NCI-H1694 (cell line): ENCODE data around the gene ITPRIPL2.
A peak's percentile ranks its signal among the peaks of the same experiment; 100 is the strongest.

ENCODE experiments used
- DNase-seq: peaks from one replicate; lab custom pipeline; 2025; lab: John Stamatoyannopoulos, UW

The ITPRIPL2 gene

DNA sequence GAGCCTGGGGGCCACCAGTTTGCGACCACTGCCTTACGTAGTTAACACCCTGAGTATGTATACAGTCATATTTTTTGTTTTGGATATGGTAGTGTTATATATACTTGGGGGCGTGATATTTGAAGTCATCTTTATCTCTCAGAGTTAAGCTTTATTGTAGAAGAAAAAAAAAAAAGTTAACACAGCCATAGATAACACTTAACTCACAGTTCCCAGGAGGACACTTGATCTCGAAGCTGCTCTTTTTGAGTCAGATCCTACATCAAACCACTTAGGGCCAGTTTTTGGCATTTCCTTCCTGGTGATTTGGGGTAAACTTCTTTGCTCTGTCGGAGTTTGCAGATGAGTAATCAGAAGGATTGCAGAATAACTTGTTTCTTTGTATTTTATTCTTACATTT, 5.8 kb downstream of the ITPRIPL2 start:
- no peak for DNase-seq

DNA sequence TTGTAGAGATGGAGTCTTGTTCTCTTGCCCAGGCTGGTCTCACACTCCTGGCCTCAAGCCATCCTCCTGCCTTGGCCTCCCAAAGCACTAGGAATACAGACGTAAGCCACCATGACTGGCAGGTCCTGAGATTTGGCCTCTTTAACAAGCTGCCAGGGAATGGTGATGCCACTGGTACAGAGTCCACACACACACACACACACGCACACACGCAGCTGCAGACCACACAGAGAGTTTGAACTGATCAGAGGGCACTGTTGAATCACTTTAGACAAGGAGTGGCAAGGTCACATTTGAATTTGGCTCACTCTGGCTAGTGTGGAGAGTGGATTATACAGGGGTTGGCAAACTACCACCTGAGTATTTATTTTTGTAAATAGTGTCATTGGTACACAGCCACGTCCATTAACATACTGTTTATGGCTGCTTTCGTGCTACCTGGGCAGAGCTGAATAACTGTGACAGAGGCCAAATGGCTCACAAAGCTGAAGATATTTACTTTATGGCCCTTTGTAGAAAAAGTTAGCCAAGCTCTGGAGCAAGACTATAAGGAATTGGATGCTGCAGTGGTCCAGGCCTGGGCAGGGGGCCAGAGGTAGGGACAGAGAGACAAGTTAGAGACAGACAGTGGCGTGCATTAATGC, 9.9 kb downstream of the ITPRIPL2 start:
- no peak for DNase-seq

- no peak for DNase-seq
These were observed 12.5 kb downstream of the ITPRIPL2 start for GRCh38 chr16:19126300-19126699.

- DNase-seq, result no peak
These were observed 13.4 kb downstream of the ITPRIPL2 start for GRCh38 chr16:19127205-19127604.

- DNase-seq, result no peak
These were observed 13.9 kb downstream of the ITPRIPL2 start for GRCh38 chr16:19127674-19128131.

GRCh38 chr16:19128454-19129200, 14.9 kb downstream of the ITPRIPL2 start:
- DNase-seq, result no peak

DNA sequence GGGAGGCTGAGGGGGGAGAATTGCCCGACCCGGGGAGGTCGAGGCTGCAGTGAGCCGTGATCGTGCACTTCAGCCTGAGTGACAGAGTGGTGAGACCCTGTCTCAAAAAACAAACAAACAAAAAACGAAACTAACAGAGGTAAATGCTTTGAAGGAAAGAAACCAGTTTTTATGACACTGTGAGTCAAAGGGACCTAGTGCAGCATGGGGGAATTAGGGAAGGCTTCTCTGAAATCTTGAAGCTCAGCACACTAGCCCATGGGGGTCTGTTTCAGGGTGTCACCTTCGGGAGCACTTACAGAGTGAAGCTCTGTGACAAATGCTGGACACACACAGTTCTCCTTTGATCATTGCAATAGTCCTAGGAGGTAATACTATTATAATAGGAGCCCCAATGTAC, 16.6 kb downstream of the ITPRIPL2 start:
- no peak for DNase-seq

DNA sequence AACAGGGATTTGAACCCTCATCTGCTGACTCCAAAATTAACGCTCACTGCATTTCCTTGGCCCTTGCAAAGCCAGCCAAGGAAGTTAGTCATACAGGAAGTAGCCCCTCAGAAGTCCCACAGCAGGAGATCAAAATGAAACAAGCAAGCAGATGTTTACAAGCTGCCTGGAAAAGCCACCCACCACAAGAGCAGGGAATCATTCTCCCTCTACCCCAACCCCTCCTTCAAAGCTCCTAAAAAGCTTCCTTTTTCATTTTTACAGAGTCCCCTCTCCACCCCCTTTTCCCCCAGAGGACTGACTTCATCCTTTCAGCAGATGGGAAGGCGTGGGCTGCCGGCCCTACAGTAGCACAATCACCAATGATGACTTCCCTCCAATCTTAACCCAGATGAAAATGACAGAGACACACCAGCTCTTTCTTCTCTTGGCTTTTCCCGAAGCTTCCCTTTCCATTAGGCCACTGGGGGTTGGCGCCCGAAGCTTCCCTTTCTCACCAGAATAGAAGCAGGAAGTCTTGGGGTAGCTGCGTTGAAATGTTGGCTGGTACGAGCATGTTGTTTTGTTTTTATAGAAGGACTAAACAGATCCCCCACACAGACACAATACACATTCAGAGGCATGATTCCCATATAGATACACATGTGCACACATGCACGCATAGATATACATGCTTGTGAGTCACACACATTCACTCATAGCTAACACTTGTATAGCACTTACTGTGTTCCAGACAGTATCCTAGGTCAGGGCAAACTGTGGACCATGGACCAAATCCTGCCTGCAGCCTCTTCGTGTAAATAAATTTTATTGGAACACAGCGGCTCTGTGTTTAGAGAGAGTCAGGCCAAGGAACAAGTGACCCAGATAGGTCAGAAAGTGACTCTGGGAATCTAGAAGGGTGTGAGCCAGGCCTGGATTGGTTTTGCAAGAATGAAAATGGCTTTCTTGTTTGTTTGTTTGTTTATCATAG, 17.4 kb downstream of the ITPRIPL2 start:
- DNase-seq, result peak; percentile 55

DNA sequence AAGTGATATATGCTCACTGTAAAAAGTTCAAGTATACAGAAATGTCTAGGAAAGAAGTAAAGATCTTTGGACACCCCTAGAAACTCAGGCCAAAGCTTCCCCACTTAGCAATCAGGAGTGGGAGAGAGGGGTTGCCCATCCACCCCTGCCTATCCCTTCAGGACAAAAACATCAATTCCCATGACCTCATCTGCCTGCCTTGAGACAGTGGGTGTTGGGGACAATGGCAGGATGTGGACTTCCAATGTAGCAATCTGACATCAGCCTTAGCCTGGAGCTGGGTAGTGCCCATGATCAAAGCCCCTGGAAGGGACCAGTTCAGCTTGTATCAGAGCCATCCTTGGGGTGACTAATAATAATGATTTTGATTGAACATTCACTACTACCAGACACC, 18.1 kb downstream of the ITPRIPL2 start:
- no peak for DNase-seq

DNA sequence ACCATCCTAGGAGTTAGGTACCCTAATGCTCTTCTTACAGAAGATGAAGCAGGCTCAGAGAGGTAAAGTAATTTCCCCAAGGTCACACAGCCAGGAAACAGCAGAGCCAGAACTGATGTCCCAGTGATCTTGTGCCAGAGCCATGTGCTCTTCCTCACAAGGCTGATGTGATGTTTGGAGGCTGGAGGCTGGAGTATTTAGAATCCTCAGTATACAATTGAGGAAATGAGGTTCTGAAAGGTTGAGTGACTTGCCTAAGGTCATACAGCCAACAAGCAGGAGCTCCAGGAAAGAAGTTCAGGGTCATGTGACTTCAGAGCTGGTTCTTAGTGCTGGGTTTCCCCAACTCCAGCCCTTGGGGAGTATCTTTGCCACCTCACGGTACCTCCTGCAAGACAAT, 18.5 kb downstream of the ITPRIPL2 start:
- DNase-seq, result no peak

DNA sequence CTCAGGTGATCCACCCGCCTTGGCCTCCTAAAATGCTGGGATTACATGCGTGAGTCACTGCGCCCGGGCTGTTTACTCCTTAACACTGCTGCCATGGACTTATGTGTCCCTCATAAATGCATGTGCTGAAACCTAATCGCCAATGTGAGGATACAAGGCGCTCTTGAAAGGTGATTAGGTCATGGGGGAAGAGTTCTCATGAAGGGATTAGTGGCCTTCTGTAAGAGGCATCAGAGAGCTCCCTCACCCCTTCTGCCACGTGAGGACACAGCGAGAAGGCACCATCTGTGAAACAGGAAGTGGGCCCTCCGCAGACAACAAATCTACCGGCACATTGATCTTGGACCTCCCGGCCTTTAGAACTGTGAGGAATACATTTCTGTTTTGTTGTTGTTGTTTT, 19.1 kb downstream of the ITPRIPL2 start:
- no peak for DNase-seq

GRCh38 chr16:19133600-19133999, 19.8 kb downstream of the ITPRIPL2 start:
- DNase-seq, result no peak

DNA sequence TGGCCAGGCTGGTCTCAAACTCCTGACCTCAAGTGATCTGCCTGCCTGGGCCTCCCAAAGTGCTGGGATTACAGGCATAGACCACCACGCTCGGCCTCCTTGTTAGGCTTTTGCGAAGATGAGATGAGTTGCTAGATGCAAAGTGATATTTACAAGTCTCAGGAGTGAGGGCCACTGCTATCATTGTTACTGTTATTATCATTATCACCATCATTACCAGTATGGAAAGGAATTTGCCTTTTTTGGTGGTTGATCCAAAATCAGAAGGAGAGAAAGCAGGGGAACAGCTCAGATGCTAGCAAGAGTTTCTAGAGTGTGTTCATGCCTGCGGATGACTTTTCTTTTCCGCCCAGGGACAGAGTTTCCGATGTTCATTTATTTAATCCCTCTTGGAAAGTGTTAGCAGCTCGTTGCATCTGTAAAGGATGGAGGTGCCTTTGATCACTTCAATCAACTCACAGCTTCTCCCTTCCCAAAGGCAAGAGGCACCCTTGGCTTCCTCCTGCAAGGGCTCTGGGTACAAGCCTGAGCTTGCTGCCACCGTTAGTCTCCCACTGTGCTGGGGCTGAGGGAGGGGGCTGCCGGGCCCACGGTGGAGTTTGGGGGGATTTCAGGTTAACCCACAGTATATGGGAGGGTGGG, 21.6 kb downstream of the ITPRIPL2 start:
- DNase-seq, result no peak

DNA sequence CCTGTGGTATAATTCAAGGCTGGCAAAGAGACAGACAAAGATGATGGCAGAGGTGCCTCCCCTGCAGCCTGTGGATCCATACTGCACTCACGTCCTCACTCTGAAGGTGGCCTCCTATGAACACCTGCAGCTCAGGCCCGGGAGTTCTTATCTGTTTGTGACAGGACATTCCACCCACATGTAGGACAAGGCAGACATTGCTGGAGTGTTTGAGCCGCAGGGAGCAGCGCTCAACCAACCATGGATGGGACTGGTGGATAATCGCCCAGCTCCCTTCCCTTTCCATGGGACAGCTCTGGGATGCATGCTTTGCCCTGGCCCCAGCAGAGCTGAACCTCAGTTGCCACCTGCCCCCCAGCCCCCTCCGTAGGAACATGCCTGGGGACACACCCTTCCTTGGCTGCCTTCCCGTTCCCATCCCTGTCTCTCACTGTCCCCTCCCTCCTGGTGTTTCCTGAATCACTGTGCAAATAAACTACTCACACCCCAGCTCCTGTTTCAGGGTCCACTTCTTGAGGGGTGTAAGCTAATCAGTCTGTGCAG, 22.2 kb downstream of the ITPRIPL2 start:
- no peak for DNase-seq

DNA sequence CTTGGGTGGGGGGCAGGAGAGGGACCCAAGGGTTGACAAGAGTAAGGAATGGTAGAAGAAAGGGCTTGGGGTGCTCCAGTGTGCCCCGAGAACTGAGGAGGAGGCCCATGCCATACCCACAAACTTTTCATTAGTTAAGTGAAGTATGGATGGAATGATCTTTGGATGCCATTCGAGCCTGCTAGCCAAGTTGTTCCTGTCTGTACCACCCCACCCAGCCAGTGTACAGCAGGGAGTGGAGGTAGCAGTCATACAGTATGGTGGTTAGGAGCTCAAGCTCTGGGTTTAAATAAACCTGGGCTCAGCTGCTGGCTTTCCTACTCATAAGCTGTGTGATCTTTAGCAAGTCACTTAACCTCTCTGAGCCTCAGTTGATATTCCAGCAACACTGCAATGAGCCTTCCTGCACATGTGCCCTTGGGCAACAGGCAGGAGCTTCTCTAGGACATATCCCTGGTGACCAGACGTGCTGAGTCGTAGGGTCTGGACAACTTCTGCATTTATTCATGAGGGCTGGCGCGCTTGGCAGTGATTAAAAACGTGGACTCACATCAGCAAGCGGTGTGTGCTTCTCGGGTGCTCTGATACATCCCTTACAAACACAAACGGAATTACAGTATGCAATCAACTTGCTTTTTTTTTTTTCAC, 22.9 kb downstream of the ITPRIPL2 start:
- no peak for DNase-seq

- DNase-seq, result no peak
These were observed 23.7 kb downstream of the ITPRIPL2 start for GRCh38 chr16:19137201-19138128.

GRCh38 chr16:19138601-19139000, 24.8 kb downstream of the ITPRIPL2 start:
- DNase-seq, result no peak

- DNase-seq, result no peak
These were observed 25.8 kb downstream of the ITPRIPL2 start for GRCh38 chr16:19139436-19140091.

DNA sequence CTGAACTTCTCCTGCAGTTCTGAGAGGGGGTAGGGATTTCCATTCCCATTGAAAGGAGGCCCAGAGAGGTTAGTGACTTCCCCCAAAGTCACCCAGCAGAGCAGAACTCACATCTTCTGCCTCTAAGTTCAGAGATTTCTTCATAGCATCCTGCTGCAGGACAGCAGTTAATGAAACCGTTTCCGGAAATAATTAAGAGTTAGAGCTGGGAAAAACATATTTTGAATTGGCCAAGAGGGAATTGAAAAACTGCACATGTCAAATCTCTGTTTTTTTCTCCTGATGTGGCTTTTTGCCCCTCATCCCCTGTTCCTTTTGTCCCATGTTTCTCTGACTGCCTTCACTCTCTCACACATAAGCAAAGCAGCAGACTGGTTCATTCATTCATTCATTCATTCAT, 26.6 kb downstream of the ITPRIPL2 start:
- DNase-seq, result no peak
